SKM-1 (cell line): ENCODE measurements around the gene HDAC4.

Experiments used
- DNase-seq: peaks from one replicate; lab custom pipeline; 2025; ENCODE audit not compliant: unreplicated experiment; lab: John Stamatoyannopoulos, UW

Gene HDAC4

GRCh38 chr2:239162141-239162821 lies 238.5 kb downstream of the HDAC4 start:
- DNase-seq: no peak

DNA sequence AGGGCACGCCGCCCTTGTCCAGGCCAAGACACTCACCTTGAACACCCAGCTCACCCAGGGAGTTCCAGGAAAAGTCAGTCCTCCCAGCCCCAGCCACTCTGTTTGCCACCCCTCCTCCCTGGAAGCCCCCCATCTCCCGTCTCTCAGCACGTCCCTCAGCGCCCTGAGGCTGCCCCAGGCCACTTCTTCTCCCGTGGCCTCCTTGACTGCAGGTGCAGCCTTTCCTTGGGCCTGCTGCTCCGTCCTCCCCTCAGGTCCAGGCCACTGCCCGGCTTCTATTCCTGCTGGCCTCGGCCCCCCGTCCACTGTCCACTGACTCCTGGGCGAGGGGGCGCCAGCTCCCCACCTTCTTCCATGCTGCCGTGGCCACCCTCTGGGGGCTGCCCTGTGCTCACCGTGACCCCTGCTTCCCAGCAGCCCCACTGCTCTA lies 239.1 kb downstream of the HDAC4 start:
- DNase-seq: no peak

GRCh38 chr2:239160226-239161143 lies 240.3 kb downstream of the HDAC4 start:
- DNase-seq: no peak

DNA sequence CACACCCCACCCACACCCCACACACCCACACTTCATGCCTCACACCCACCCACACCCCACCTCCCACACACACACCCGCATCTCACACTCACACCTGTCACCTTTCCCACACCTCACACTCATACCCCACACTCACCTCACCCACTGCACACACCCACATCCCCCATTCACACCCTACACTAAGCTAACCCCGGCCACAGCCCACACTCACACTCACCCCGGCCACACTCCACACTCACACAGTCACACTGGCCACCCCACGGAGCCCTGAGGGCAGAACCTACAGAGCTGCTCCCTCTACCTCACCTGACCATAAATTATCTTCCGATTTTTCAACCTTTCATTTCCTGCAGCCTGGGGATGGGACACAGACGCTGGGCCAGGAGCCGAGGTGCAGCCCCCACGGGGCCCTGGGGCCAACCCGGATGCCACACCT lies 241.3 kb downstream of the HDAC4 start:
- DNase-seq: no peak

GRCh38 chr2:239158641-239159475 lies 242.0 kb downstream of the HDAC4 start:
- DNase-seq: no peak

GRCh38 chr2:239157771-239158170 lies 243.0 kb downstream of the HDAC4 start:
- DNase-seq: no peak

GRCh38 chr2:239157269-239157668 lies 243.6 kb downstream of the HDAC4 start:
- DNase-seq: no peak

- no peak for DNase-seq
Observed at GRCh38 chr2:239156516-239157265, 244.1 kb downstream of the HDAC4 start.

DNA sequence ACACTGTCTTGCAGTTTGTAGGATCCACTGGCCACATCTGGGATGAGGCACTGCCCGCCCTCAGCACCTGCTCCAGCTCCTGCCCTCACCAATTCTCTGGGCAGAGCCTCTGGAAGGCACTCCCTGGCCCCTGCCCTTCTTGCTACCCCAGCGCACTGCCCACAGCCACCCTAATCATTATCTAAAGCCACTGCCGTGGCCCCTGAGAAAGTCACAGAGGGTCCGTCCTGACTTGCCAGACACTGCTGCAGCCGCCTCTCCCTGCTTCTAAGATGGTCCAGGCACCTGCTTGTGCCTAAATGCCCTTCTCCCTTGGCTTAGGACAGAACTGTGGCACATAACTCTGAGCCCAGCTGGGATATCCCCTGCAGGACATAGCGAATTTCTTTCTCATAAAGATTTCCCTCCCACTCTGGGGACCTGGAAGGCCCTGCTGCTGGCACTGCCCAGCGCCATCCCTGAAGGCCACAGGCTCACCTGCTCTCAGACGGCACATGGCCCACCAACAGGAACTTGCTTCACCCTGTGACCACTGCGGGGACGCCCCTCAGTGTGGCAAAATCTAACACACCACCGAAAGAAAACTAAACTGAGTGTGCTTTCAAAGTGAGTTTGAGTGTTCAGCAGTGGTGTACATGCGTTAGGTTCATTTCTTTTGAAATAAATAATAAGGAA lies 244.9 kb downstream of the HDAC4 start:
- no peak for DNase-seq

DNA sequence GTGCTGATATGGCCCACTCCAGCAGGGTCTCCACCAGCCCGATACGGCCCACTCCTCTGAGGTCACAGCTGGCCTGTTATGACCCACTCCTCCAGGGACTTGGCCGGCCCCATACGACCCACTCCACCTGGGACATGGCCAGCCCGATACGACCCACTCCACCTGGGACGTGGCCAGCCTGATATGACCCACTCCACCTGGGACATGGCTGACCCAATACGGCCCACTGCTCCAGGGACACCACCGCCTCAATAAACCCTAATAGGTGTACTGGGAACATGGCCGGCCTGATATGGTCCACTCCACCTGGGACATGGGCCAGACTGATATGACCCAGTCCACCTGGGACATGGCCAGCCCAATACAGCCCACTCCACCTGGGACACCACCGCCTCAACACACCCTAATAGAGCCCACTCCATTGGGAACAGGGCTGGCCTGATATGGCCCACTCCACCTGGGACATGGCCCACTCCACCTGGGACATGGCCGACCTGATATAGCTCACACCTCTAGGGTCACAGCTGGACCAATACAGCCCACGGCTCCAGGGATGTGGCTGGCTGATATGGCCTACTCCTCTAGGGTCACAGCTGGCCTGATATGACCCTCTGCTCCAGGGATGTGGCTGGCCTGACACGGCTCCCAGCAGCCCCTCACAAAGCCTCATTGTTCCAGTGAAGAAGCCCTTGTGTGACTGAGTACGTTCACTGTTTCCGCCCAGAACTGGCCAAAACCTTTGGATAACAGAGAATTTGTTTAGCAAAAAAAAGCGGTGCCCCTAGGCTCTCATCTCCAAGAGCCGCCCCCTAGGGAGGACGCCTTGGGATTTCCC lies 245.6 kb downstream of the HDAC4 start:
- DNase-seq: no peak

GRCh38 chr2:239153806-239154591 lies 246.8 kb downstream of the HDAC4 start:
- no peak for DNase-seq

DNA sequence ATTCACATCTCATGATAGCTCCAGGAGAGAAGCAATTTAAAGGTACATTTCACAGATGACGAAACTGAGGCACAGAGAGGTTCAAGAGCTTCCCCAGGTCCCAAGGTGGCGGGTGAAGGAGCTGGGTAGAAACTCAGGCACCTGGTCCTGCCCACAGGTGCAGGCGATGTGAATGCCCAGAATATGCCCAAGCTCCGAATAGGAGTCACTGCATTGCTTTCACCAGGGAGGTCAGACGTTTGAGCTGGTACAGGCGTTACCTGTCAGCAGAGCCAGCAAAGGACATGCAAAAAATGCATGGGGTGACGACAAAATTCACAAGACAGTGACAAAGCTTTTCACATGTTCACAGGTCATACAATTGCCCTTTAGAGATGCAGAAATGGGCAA lies 247.9 kb downstream of the HDAC4 start:
- DNase-seq: no peak

DNA sequence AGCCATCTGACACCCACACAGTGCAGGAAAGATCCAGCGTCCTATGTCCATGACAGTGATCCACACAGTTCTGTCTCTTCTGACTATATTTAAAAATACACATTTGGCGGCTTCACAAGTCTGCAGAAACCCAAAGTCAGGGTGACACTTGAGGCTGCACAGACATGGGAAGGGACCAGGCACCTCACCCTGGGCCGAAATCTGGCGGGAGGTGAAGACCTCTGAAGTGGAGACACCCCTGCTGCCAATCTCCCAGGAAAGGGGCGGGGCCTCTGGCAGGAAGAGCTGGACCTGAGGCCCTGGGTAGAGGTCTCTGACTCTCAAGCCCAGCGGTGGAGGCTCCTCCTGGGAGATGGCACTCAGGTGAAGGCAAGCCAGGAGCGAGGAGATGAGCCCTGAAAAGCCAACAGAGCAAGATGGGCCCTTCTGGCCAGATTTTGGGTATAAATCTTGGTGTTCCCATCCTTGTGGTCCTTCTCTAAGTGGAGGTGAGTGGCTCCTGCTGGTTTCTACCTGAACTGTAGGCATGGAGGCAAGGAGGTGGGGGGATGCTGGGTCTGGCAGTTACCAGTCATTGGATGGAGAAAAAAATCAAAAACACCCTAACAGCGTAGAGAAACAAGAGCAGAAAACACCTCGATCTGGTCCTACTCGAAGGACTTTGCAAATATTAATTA lies 248.4 kb downstream of the HDAC4 start:
- DNase-seq: no peak

GRCh38 chr2:239151201-239152131 lies 249.4 kb downstream of the HDAC4 start:
- DNase-seq: no peak

GRCh38 chr2:239150125-239151011 lies 250.5 kb downstream of the HDAC4 start:
- DNase-seq: no peak

- no peak for DNase-seq
Observed at GRCh38 chr2:239149501-239149900, 251.3 kb downstream of the HDAC4 start.
